ENCODE data around the gene KRTAP12-4. TPM values are rescaled to one million over a fixed set of nuclear protein-coding genes. Genes with fewer than 3 reads are reported as not detected.
"Not testable (repeated sequence)": the region's sequence is repeated elsewhere in the genome, so short reads cannot be mapped to it uniquely, and the experiment has no call there.

The KRTAP12-4 gene
- polyA plus RNA-seq, 3 donors = not detected

DNA sequence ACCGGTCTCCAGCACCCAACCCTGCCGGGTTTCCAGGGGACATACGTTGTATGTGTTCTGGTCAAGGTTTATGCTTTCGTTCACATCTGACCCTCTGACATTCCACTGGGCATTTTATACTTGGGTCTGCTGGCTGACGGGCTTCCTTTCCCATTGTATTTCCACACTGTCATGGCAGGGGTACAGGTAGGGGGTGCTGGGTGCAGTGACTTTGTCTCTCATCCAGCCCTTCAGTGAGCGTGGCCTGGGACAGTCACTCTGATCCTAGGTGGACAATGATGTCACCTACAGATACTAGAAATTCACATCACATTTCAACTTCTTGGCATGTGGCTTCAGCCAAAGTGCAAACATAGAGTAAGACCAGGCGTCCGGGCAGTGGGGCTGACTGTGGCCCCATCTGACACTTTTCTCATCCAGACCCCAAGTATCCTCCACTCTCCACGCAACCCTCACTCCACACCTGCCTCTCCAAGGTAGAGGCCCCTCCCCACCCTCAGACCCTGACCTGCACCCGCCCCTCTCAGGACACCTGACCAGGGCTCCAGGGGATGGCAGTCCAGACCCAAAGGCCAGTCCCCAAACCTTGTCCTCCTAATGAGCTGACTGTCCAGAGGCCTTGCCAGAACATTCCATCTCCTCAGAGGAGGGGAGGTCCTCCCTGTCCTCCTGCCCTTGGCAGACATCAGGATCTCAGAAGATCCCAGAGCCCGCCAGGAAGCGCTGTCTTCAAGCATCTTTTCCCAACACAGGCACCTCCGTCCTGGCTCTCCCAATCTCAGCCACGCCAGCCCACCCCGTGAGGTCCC is 18.0 kb downstream of the KRTAP12-4 start:
- no peak for DNase-seq

DNA sequence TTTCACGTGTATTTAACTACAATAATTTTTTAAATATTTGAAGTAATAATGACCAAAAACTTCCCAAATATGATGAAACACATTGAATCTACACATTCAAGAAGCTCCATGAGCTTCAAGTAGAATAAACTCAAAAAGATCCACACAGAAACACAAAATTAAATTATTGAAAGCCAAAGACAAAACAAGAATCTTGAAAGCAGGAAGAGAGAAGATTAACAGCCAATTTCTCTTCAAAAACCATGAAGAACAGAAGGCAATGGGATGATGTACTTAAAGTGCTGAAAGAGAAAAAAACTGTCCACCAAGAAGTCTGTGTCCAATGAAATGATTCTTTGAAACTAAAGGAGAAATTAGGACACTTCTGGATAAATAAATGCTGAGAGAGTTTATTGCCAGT is 22.4 kb downstream of the KRTAP12-4 start:
- DNase-seq = no peak

- no peak for DNase-seq
These were observed 24.0 kb downstream of the KRTAP12-4 start for GRCh38 chr21:44630440-44630839.

DNA sequence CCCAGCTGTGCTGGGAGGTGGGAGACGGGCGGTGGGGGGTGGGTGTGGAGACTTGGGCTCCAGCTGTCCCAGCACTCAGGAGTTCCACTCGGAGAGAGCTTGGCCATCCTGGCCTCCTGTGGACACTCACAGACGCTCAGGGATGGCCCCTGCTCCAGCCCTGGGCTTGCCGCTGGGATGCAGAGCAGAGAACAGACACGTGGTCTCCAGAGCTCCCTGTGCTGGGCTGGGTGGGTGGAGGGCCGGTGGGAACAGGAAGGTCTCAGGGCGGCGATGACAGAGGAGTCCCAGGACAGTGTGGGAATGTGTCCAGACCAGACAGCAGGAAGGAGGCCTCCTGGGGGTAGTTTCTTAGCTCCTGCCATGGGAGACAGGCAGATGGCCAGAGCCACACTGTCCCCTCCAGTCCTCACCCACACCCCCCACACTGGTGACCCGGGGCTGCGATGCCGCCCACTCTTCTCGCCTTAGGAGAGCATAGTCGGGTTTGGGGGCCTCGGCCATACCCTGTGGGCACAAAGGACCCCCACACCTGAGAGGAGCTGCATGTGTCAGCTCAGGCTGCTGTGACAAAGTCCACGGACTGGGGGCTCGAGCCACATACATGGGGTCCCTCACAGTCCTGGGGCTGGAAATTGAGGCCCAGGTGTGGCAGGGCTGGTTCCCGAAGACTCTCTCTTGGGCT is 25.6 kb downstream of the KRTAP12-4 start:
- DNase-seq = no peak

- not testable (repeated sequence) for DNase-seq
These were observed 26.6 kb downstream of the KRTAP12-4 start for GRCh38 chr21:44627831-44628233.

- DNase-seq = not testable (repeated sequence)
These were observed 27.2 kb downstream of the KRTAP12-4 start for GRCh38 chr21:44627181-44627822.

DNA sequence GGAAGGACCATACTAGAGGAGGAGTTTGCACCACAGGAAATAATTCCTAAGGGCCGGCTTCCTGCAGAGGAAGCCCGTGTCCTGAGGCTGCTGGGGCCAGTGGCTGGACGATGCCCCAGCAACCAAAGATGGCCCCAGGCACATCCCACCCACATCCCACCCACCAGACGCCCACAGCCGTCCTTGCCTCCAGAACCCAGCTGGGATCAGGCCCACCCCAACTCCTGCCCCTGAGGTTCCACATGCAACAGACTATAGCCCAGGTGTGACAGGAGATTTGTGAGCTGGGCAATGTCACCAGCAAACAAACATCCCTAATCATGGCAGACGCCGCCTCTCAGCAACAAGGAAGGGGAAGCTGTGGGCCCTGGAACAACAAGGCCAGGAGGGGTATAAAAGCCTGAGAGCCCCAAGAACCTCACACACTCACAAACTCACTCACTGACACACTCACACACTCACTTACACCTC is 27.8 kb downstream of the KRTAP12-4 start, which contains the start of gene KRTAP10-9:
Gene KRTAP10-9 (plus strand): TSS at position 421 of the 471 bp plus-strand sequence. CDS start 79 bp downstream, outside the sequence.
- no peak for DNase-seq

GRCh38 chr21:44626262-44626661 is 28.2 kb downstream of the KRTAP12-4 start:
- no peak for DNase-seq

DNA sequence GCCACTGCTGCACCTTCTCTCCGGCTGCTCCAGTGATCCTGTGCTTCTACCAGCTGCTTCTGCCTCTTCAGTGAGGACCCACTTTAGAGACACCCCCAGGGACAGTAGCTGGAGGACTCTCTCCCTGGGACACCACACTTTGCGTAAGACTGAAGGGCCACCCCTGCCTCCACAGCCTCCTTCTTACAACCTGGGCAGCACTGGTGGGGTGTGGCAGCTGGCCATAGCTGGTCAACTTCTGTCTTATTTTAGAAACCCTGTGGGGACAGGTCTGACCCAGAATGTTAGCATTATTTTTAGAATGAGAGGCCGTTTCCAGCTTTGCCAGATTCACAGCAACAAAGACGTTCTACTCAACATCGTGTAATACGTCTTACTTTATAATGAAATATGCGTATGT is 28.7 kb downstream of the KRTAP12-4 start:
- no peak for DNase-seq

DNA sequence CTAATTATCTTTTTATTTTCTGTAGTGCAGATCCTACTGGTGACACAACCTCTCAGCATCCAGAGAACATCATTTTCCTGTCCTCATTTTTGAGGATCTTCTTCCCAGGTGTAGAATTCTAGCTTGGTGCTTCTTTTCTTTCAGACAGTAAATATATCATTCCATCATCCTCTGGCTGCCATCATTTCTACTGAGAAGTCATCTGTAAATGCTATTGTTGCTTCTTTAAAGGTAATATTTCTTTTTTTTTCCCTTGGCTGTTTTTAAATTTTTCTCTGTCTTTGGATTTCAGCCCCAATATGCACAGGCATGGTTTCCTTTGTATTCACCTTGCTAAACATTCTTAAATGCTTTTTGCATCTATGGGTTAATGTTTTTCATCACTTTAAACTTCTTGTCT is 30.9 kb downstream of the KRTAP12-4 start:
- no peak for DNase-seq

- no peak for DNase-seq
These were observed 34.6 kb downstream of the KRTAP12-4 start for GRCh38 chr21:44619886-44620285.

DNA sequence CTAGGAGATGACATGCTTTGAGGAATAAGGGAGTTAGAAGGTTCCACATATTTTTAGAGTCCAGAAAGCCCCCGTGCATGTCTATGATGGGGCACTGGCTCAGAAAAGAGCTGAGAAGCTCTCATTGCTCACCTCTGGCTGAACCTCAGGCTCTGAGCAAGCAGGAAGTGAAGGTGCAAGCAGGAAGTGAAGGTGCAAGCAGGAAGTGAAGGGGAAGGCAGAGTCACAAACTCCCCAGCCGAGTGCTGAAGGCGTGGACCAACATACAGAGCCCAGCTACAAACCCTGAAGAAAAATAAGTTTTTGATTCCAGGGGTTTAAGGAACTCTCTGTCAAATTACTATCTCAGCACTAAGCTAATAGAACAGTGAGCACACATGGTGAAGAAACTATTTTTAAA is 35.5 kb downstream of the KRTAP12-4 start:
- no peak for DNase-seq

- DNase-seq = no peak
These were observed 36.0 kb downstream of the KRTAP12-4 start for GRCh38 chr21:44618504-44618903.

- DNase-seq = no peak
These were observed 37.4 kb downstream of the KRTAP12-4 start for GRCh38 chr21:44617071-44617501.

DNA sequence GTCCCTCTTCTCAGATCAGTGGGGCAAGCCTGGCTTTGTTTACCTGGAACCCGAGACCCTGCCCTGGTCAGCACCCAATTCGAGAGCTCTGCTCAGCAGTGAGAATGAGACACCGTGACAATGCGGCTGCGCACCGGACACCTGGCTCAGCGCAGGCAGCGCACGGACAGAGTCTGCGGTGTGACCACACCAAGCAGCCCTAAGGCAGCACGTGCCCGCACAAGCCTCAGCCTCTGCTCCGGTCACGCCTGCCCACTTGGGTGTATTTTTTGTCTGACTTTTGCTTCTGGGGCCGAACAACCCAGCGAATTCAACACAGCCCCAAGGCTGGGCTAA is 37.9 kb downstream of the KRTAP12-4 start:
- no peak for DNase-seq

DNA sequence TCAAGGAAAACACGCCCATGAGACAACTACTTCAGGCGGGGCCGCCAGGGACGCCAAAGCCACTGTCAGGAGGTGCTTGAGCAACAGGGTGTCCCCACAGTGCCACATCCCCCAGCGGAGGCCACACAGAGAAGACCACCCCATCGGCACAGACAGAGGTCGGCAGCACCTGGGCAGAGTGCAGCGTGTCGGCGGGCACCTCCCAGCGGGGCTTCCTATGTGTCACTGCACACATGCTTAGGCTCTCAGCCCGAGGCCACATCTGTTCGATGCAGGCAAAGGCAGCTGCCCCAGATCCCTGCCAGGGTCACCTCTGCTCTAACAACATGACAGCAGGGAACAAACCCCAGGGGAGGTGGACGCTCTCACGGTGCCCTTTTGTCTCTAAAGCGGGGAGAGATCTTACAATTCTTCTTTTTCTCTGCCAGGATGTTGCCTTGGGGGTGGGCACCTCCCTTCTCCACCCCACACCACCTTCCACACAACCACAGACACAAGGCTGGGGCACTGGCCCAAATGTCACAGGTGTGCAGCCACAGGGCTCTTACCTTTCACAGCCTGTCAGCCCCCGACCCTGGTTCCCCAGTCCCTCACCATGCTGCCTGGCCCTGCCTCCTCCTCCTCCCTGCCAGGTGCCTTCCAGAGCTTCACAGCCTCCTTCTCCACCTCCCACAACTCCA is 38.4 kb downstream of the KRTAP12-4 start:
- DNase-seq = no peak

DNA sequence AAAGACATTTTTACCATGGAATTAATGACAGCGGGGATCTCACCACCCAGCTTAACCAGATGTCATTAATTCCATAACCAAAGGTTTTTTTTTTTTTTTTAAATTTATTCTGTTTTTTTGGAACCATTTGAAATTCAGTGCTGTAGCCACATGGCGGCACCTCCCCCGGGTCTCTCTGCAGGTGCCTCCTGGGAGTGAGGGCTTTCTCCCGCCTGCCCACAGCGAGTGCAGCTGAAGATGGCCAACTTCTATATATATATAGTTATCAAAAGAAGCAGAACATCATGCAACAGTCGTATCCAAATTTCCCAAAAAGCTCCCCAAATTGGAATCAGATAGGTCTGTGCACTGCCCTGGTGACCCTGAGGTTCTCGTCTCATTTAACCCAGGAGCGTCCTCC is 39.0 kb downstream of the KRTAP12-4 start:
- no peak for DNase-seq

GRCh38 chr21:44614961-44615391 is 39.5 kb downstream of the KRTAP12-4 start:
- no peak for DNase-seq

- no peak for DNase-seq
These were observed 40.3 kb downstream of the KRTAP12-4 start for GRCh38 chr21:44614161-44614631.

GRCh38 chr21:44613386-44614155 is 40.9 kb downstream of the KRTAP12-4 start:
- no peak for DNase-seq

DNA sequence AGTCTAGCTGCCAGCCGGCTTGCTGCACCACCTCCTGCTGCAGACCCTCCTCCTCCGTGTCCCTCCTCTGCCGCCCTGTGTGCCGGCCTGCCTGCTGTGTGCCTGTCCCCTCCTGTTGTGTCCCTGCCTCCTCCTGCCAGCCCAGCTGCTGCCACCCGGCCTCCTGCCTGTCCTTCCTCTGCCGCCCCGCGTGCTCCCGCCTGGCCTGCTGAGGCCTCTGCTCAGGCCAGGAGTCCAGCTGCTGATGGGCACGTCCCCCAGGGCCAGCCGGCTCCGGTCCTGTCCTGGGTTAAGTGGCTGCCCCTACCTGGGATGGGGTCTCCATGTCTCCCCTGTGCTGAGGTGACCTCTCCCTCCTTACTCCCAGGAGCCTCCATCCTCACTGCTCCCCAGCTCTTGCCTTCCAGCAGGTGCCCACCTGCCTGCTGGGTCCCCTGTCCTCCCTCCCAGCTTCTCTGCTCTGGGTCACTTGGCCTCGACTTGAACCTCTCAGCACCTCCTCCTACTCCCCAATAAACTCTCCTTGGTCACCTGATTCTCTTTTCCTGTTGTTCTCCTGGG is 41.7 kb downstream of the KRTAP12-4 start:
- DNase-seq = no peak
